IMR-90 (cell line): ENCODE measurements around the gene NEK6. TPM values are rescaled to one million over a fixed set of nuclear protein-coding genes. Genes with fewer than 3 reads are reported as not detected.
A peak's percentile ranks its signal among the peaks of the same experiment; 100 is the strongest.

Experiments used
- ATAC-seq: fragments of 200-7000 bp; cut with Tn5 transposase; 2 replicates; pipeline ENCODE4 v1.9.1; 2020; ENCODE audit warnings: low read depth, mild to moderate bottlenecking, moderate library complexity
- BruUV-seq: library from RNA; stranded (reverse); fragments of 400-500 nt; replicated peaks from 2 replicates; lab custom pipeline; 2021; lab: Mats Ljungman, UMichigan
- CTCF ChIA-PET: fragments of 300-600 bp; formaldehyde crosslinking; extraction: SDS; loops from one replicate; lab custom pipeline; 2021; ENCODE audit warnings: antibody characterized with exemption; lab: Yijun Ruan, JAX
- POLR2A ChIA-PET: fragments of 300-600 bp; sonication (Branson Sonifier 250); formaldehyde crosslinking; loops from one replicate; lab custom pipeline; 2022; ENCODE audit warnings: antibody characterized with exemption; ENCODE audit not compliant: unreplicated experiment; lab: Charles Lee
- DNase-seq: peaks from one replicate; pipeline ENCODE4 v3.0.0; 2013
- H2AFZ ChIP-seq: replicated peaks from 2 replicates; pipeline ENCODE3; 2013; ENCODE audit warnings: low read length, mild to moderate bottlenecking; ENCODE audit not compliant: poor library complexity
- H2AK5ac ChIP-seq: 2 replicates; pipeline ENCODE4 v1.6.1; 2013; ENCODE audit warnings: low read depth, low read length, inconsistent platforms
- H2AK9ac ChIP-seq: replicated peaks from 2 replicates; pipeline ENCODE3; 2013; ENCODE audit warnings: mild to moderate bottlenecking, low read depth, low read length, moderate library complexity; ENCODE audit not compliant: poor library complexity
- H2BK120ac ChIP-seq: 2 replicates; pipeline ENCODE4 v1.6.1; 2013; ENCODE audit warnings: low read depth, low read length, inconsistent platforms
- H2BK15ac ChIP-seq: 3 replicates; pipeline ENCODE4 v1.6.1; 2013; ENCODE audit warnings: low read depth, low read length, inconsistent platforms
- H2BK20ac ChIP-seq: 2 replicates; pipeline ENCODE4 v1.6.1; 2013; ENCODE audit warnings: low read depth, mild to moderate bottlenecking, inconsistent platforms, low read length, moderate library complexity
- H2BK5ac ChIP-seq: 2 replicates; pipeline ENCODE4 v1.6.1; 2013; ENCODE audit warnings: mild to moderate bottlenecking, low read depth, low read length, inconsistent platforms; ENCODE audit not compliant: poor library complexity, severe bottlenecking
- H3K14ac ChIP-seq: replicated peaks from 2 replicates; pipeline ENCODE4 v1.6.1; 2013; ENCODE audit warnings: low read depth, low read length, inconsistent platforms
- H3K18ac ChIP-seq: 2 replicates; pipeline ENCODE4 v1.6.1; 2013; ENCODE audit warnings: low read depth, low read length, control low read depth
- H3K23ac ChIP-seq: 2 replicates; pipeline ENCODE4 v1.6.1; 2013; ENCODE audit warnings: low read depth, low read length, inconsistent platforms
- H3K27ac ChIP-seq: 2 replicates; pipeline ENCODE4 v1.5.1; 2013; ENCODE audit warnings: mild to moderate bottlenecking, control low read depth, low read length; ENCODE audit not compliant: insufficient read depth
- H3K27me3 ChIP-seq: 2 replicates; pipeline ENCODE4 v1.6.1; 2013; ENCODE audit warnings: low read length; ENCODE audit not compliant: control insufficient read depth, insufficient read depth
- H3K36me3 ChIP-seq: 2 replicates; pipeline ENCODE4 v1.6.1; 2013; ENCODE audit warnings: low read length, mixed read lengths; ENCODE audit not compliant: control insufficient read depth, insufficient read depth
- H3K4ac ChIP-seq: 2 replicates; pipeline ENCODE4 v1.6.1; 2013; ENCODE audit warnings: low read depth, low read length, inconsistent platforms
- H3K4me1 ChIP-seq: 2 replicates; pipeline ENCODE4 v1.6.1; 2013; ENCODE audit warnings: low read length, mixed read lengths; ENCODE audit not compliant: control insufficient read depth, insufficient read depth
- H3K4me2 ChIP-seq: 2 replicates; pipeline ENCODE4 v1.6.1; 2013; ENCODE audit warnings: low read depth, mild to moderate bottlenecking, control low read depth, low read length, moderate library complexity
- H3K4me3 ChIP-seq: 2 replicates; pipeline ENCODE4 v1.5.1; 2013; ENCODE audit warnings: low read depth, mild to moderate bottlenecking, control low read depth, low read length, moderate library complexity; ENCODE audit not compliant: insufficient read depth
- H3K56ac ChIP-seq: 2 replicates; pipeline ENCODE4 v1.6.1; 2013; ENCODE audit warnings: low read length, inconsistent platforms; ENCODE audit not compliant: insufficient read depth; ENCODE audit errors: extremely low read depth
- H3K79me1 ChIP-seq, 2 experiments: 2 replicates each; pipeline ENCODE4 v1.6.1; 2013; ENCODE audit warnings: low read length in 2 of 2, inconsistent platforms in 1 of 2, low read depth in 1 of 2
- H3K9ac ChIP-seq: 2 replicates; pipeline ENCODE4 v1.6.1; 2013; ENCODE audit warnings: low read depth, low read length, control low read depth
- H3K9me1 ChIP-seq: 2 replicates; pipeline ENCODE4 v1.6.1; 2013; ENCODE audit warnings: low read length, inconsistent platforms; ENCODE audit not compliant: insufficient read depth
- H3K9me3 ChIP-seq: 2 replicates; pipeline ENCODE4 v1.6.1; 2013; ENCODE audit warnings: low read length; ENCODE audit not compliant: control insufficient read depth, insufficient read depth
- H4K20me1 ChIP-seq: 2 replicates; pipeline ENCODE4 v1.6.1; 2013; ENCODE audit warnings: low read length, inconsistent platforms; ENCODE audit not compliant: insufficient read depth
- H4K5ac ChIP-seq: 2 replicates; pipeline ENCODE4 v1.6.1; 2013; ENCODE audit warnings: mild to moderate bottlenecking, low read depth, low read length, control low read depth
- H4K8ac ChIP-seq, 2 experiments: 2 replicates each; pipeline ENCODE4 v1.6.1; 2013; ENCODE audit warnings: low read depth in 2 of 2, low read length in 2 of 2, control low read depth in 1 of 2, inconsistent platforms in 1 of 2
- H4K91ac ChIP-seq: 2 replicates; pipeline ENCODE4 v1.6.1; 2013; ENCODE audit warnings: low read depth, low read length, inconsistent platforms; ENCODE audit not compliant: insufficient read depth
- FOS ChIP-seq: fragments of 150-350 bp; IDR thresholded peaks from 2 replicates; pipeline ENCODE4 v1.6.1; 2016; ENCODE audit warnings: low read depth, low read length
- MXI1 ChIP-seq: IDR thresholded peaks from 2 replicates; pipeline ENCODE4 v1.6.1; 2012; ENCODE audit warnings: low read depth, mild to moderate bottlenecking, low read length, moderate library complexity, borderline replicate concordance
- NFE2L2 ChIP-seq: fragments of 150-350 bp; IDR thresholded peaks from 2 replicates; pipeline ENCODE4 v1.6.1; 2016; ENCODE audit warnings: low read depth, mild to moderate bottlenecking, low read length
- POLR2A ChIP-seq: IDR thresholded peaks from 2 replicates; pipeline ENCODE4 v1.6.1; 2012; ENCODE audit warnings: mild to moderate bottlenecking, low read depth, low read length
- RAD21 ChIP-seq: IDR thresholded peaks from 2 replicates; pipeline ENCODE4 v1.6.1; 2012; ENCODE audit warnings: low read length, improper control_type of control experiment
- WGBS, 2 experiments: methylation state at CpG; one replicate each; pipeline versions ENCODE4 v1.1.5 to v1.1.7; 2013; ENCODE audit warnings: missing lambda C conversion rate in 2 of 2; ENCODE audit not compliant: insufficient read length in 1 of 2; ENCODE audit errors: extremely low coverage in 2 of 2; 5-methylcytosine and 5-hydroxymethylcytosine counted together
- dilution Hi-C: fragments of 300-500 bp; cut with HindIII; formaldehyde crosslinking; loops from one replicate; pipeline ENCODE4 v1.14.3; 2018; ENCODE audit warnings: low sequenced_read_pairs; ENCODE audit not compliant: unreplicated experiment
- in situ Hi-C: fragments of 300-500 bp; cut with MboI; formaldehyde crosslinking; loops from 3 replicates; pipeline ENCODE4 v1.14.3; 2019; ENCODE audit warnings: low sequenced_read_pairs, inconsistent platforms, mixed read lengths
- intact Hi-C: fragments of 100-400 bp; cut with micrococcal nuclease; formaldehyde crosslinking; loops from 2 replicates; pipeline ENCODE4 v1.10.0; 2022
- polyA plus RNA-seq, 3 experiments: library from polyadenylated mRNA; depleted of rRNA; stranded (reverse); fragments of >200 nt; gene quantifications; 2 replicates each; pipeline ENCODE4 v1.2.3, GENCODE V29; 2012; ENCODE audit warnings: low replicate concordance in 1 of 3
- total RNA-seq: library from RNA; depleted of rRNA; stranded (reverse); fragments of >200 nt; gene quantifications from 2 replicates; pipeline ENCODE4 v1.2.3, GENCODE V29; 2012

Gene NEK6
- total and polyA plus RNA-seq, 2 of the 4 experiments (the other 2 are of a cell fraction): 79.9 to 112 TPM

DNA sequence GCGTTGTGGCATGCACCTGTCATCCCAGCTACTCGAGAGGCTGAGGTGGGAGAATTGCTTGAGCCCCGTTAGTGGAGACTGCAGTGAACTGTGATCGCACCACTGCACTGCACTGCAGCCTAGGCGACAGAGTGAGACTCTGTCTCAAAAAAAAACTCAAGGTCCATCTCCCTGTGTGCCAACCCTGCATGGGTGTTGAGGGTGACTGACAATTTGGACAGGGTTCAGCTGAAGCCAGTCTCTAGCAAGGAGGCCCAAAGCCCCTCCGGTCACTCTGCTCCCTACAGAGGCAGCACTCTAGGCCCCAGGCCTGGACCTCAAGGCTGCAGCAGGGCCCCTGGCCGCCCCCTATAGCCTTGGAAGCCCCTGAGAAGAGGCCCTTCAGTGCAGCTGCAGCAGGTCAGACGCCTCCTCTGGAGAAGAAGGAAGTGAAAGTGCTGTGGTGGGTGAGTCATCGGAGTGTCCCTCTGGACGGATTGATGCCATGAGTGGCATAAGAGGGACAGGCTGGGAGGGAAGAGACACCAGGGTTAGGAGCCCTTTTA is 39.2 kb upstream of the NEK6 start:
- Histone ChIP-seq H3K4ac (no peak overlapping the region), H3K23ac (no peak overlapping the region), H3K14ac (no peak overlapping the region), H3K4me2 (no peak overlapping the region), H4K20me1 (no peaks in the 10 kb centered on the region), H2BK15ac (no peak overlapping the region), H3K4me3 (no peak overlapping the region), H2AK5ac (no peak overlapping the region), H2BK20ac (no peak overlapping the region), H2BK5ac (no peak overlapping the region), H3K56ac (no peak overlapping the region), H2BK120ac (no peak overlapping the region), H3K9me1 (peaks cover 11% of the 10 kb centered on the region), H3K79me1 (no peaks in the 10 kb centered on the region), H3K36me3 (no peaks in the 10 kb centered on the region), H4K8ac (no peak overlapping the region), H3K27me3 (no peaks in the 10 kb centered on the region; the same call in 1 of the 2 replicates), H3K4me1 (peaks cover 13% of the 10 kb centered on the region), H4K5ac (no peak overlapping the region), H3K9ac (no peak overlapping the region), H4K91ac (no peak overlapping the region), H3K27ac (no peak overlapping the region), H3K18ac (no peak overlapping the region), H2AFZ (peak overlapping the region; percentile 56), H2AK9ac (no peak overlapping the region), H3K9me3 (no peaks in the 10 kb centered on the region)
- in situ Hi-C loops: no loop called here
- no TSS peak for BruUV-seq
- peak; percentile 60 for ATAC-seq
- no CpG with 5 or more reads among the region's 10 CpGs for WGBS, 2 experiments
- DNase-seq: peak; percentile 66
- CTCF ChIA-PET: no interaction called here
- POLR2A ChIA-PET: no interaction called here
- TF ChIP-seq FOS: peak; percentile 82
- no peak for TF ChIP-seq NFE2L2
- TF ChIP-seq RAD21: no peak
- no peak for TF ChIP-seq POLR2A
- no peak for TF ChIP-seq MXI1
- intact Hi-C loops: no loop called here
- dilution Hi-C loops: no loop called here
